ENCODE measurements around the gene PHACTR2. TPM values are rescaled to one million over a fixed set of nuclear protein-coding genes. Genes with fewer than 3 reads are reported as not detected.
A peak's percentile ranks its signal among the peaks of the same experiment; 100 is the strongest.

The PHACTR2 gene
- total and polyA plus RNA-seq, 2 of the 13 experiments (the other 11 are each of a cell fraction or from before 2014, with no cell fraction given): 11.3 to 28.2 TPM

- TF ChIP-seq ATF2 (CRISPR knock-in tag; IDR thresholded peaks at IDR 0.05): 0 out of 2 replicates have a peak, but pooled peaks have one; percentile 32
- TF ChIP-seq HNRNPH1 (optimal IDR thresholded peaks at IDR 0.05; ENCODE audit: low read depth, low read length): no peak
- no peak for TF ChIP-seq WIZ (CRISPR knock-in tag; IDR thresholded peaks at IDR 0.05)
- no peak for TF ChIP-seq ZSCAN20 (CRISPR knock-in tag; IDR thresholded peaks at IDR 0.05; ENCODE audit: borderline replicate concordance)
- TF ChIP-seq ZBTB40 (IDR thresholded peaks at IDR 0.05): no peak
- no peak for TF ChIP-seq ZBTB40 (CRISPR knock-in tag; IDR thresholded peaks at IDR 0.05)
- no peak for TF ChIP-seq ZNF251 (CRISPR knock-in tag; IDR thresholded peaks at IDR 0.05)
- no peak for TF ChIP-seq LRRFIP1 (CRISPR knock-in tag; conservative IDR thresholded peaks at IDR 0.05)
- TF ChIP-seq ZNF557 (CRISPR knock-in tag; IDR thresholded peaks at IDR 0.05): no peak
- TF ChIP-seq BCL6 (CRISPR knock-in tag; IDR thresholded peaks at IDR 0.05): peak; percentile 99
- TF ChIP-seq NCOR1 (IDR thresholded peaks at IDR 0.05; ENCODE audit: borderline replicate concordance, low read length): no peak
- TF ChIP-seq PATZ1 (CRISPR knock-in tag; IDR thresholded peaks at IDR 0.05): no peak
- no peak for TF ChIP-seq ZNF724P (CRISPR knock-in tag; IDR thresholded peaks at IDR 0.05; ENCODE audit: borderline replicate concordance)
- no peak for TF ChIP-seq ELF4 (CRISPR knock-in tag; IDR thresholded peaks at IDR 0.05; ENCODE audit: borderline replicate concordance)
- TF ChIP-seq MAFK (conservative IDR thresholded peaks at IDR 0.05 in 1 of 2, IDR thresholded peaks at IDR 0.05 in 1 of 2; ENCODE audit: low read length in 2 of 2): no peak
- TF ChIP-seq ZBTB38 (CRISPR knock-in tag; IDR thresholded peaks at IDR 0.05): no peak
These were observed 22.2 kb upstream of the PHACTR2 start (continued) for GRCh38 chr6:143655541-143655940.

Measured in HepG2 (cell line).